Right atrium auricular region (tissue), 2 donors: ENCODE data around the gene VSIG8. TPM values are rescaled to one million over a fixed set of nuclear protein-coding genes. Genes with fewer than 3 reads are reported as not detected.
"Not testable (repeated sequence)": the region's sequence is repeated elsewhere in the genome, so short reads cannot be mapped to it uniquely, and the experiment has no call there.

Experiments
- DNase-seq: peaks from one replicate; pipeline ENCODE4 v3.0.0-alpha.2; 2019; ENCODE audit warnings: low spot score
- H3K27ac ChIP-seq, 2 donors: fragments of 200-600 bp; sonication (generic); 1 replicate in 1 of 2; 2 replicates in 1 of 2; pipeline ENCODE4 v1.5.1; 2016 to 2019
- H3K27me3 ChIP-seq, 2 donors: fragments of 200-600 bp; sonication (generic); one replicate each; pipeline versions ENCODE4 v1.5.1 to v1.6.0; 2017 to 2019
- H3K36me3 ChIP-seq: fragments of 200-600 bp; sonication (generic); one replicate; pipeline ENCODE4 v1.5.1; 2016
- H3K4me1 ChIP-seq, 2 donors: fragments of 200-600 bp; sonication (generic); one replicate each; pipeline versions ENCODE4 v1.5.1 to v1.6.0; 2017 to 2019
- H3K4me3 ChIP-seq, 2 donors: fragments of 200-600 bp; sonication (generic); 1 replicate in 1 of 2; 2 replicates in 1 of 2; pipeline ENCODE4 v1.5.1; 2017 to 2019; ENCODE audit warnings: mild to moderate bottlenecking in 1 of 2, moderate library complexity in 1 of 2
- H3K9me3 ChIP-seq, 2 donors: fragments of 200-600 bp; sonication (generic); one replicate each; pipeline ENCODE4 v1.5.1; 2019
- CTCF ChIP-seq, 2 donors: fragments of 200-600 bp; sonication (generic); IDR thresholded peaks; one replicate each; pipeline ENCODE4 v1.5.1; 2019; ENCODE audit warnings: antibody characterized with exemption in 2 of 2
- total RNA-seq, 2 donors: library from RNA; depleted of rRNA; stranded (reverse); fragments of >200 nt; gene quantifications; one replicate each; pipeline ENCODE4 v1.1.0, GENCODE V29; 2016

VSIG8 gene
- total RNA-seq, 2 donors from 2014 or later = not detected

GRCh38 chr1:159902541-159902940, 40.1 kb upstream of the VSIG8 start:
- H3K4me1 ChIP-seq = peaks cover 0 to 19% of the 10 kb centered on the region in 2 donors
- no peak overlapping the region for H3K27ac ChIP-seq
- no peak for DNase-seq
- H3K9me3 ChIP-seq = no peaks in the 10 kb centered on the region
- no peak for TF ChIP-seq CTCF (IDR thresholded peaks at IDR 0.05)
- H3K27me3 ChIP-seq = no peaks in the 10 kb centered on the region
- H3K36me3 ChIP-seq = no peaks in the 10 kb centered on the region
- no peak overlapping the region for H3K4me3 ChIP-seq

GRCh38 chr1:159900755-159901360, 38.4 kb upstream of the VSIG8 start:
- no peaks in the 10 kb centered on the region for H3K9me3 ChIP-seq
- no peak for DNase-seq

GRCh38 chr1:159900086-159900680, 37.7 kb upstream of the VSIG8 start, which contains the start of gene CFAP45:
Gene CFAP45 (minus strand): TSS chr1:159900165. CDS start chr1:159900098, 67 bp downstream.
- H3K9me3 ChIP-seq = no peaks in the 10 kb centered on the region
- H3K4me1 ChIP-seq = peaks cover 0 to 19% of the 10 kb centered on the region in 2 donors
- peak within 1 kb of the TSS in 1 of 2 donors; percentile 6 for H3K4me3 ChIP-seq
- peak; percentile 90 for DNase-seq
- H3K27me3 ChIP-seq = no peaks in the 10 kb centered on the region
- no peaks in the 10 kb centered on the region for H3K36me3 ChIP-seq
- H3K27ac ChIP-seq = peak within 1 kb of the TSS; percentile 22 to 55
- no peak for TF ChIP-seq CTCF (IDR thresholded peaks at IDR 0.05)

More at GRCh38 chr1:159900755-159901360, 38.4 kb upstream of the VSIG8 start:
- no peak for TF ChIP-seq CTCF (IDR thresholded peaks at IDR 0.05)
- Histone ChIP-seq H3K27ac (peak overlapping the region; percentile 17 to 22), H3K36me3 (no peaks in the 10 kb centered on the region), H3K4me1 (peaks cover 0 to 19% of the 10 kb centered on the region in 2 donors), H3K4me3 (no peak overlapping the region), H3K27me3 (no peaks in the 10 kb centered on the region)

- H3K9me3 ChIP-seq, DNase-seq, H3K36me3 ChIP-seq, H3K27me3 ChIP-seq, H3K4me3 ChIP-seq: not testable (repeated sequence)
- Histone ChIP-seq H3K27ac (peak overlapping the region in 1 of 2 donors; percentile 22), H3K4me1 (peaks cover 0 to 19% of the 10 kb centered on the region in 2 donors)
These were observed 37.2 kb upstream of the VSIG8 start for GRCh38 chr1:159899634-159900033.

- no peak overlapping the region for H3K27ac ChIP-seq
- peaks cover 0 to 19% of the 10 kb centered on the region in 2 donors for H3K4me1 ChIP-seq
- no peaks in the 10 kb centered on the region for H3K9me3 ChIP-seq
- TF ChIP-seq CTCF (IDR thresholded peaks at IDR 0.05) = no peak
- DNase-seq = no peak
- no peaks in the 10 kb centered on the region for H3K27me3 ChIP-seq
- no peak overlapping the region for H3K4me3 ChIP-seq
- H3K36me3 ChIP-seq = no peaks in the 10 kb centered on the region
These were observed 36.1 kb upstream of the VSIG8 start for GRCh38 chr1:159898527-159898926.

GRCh38 chr1:159897962-159898361, 35.5 kb upstream of the VSIG8 start:
- DNase-seq = no peak
- H3K27me3 ChIP-seq = no peaks in the 10 kb centered on the region
- H3K27ac ChIP-seq = no peak overlapping the region
- TF ChIP-seq CTCF (IDR thresholded peaks at IDR 0.05) = no peak
- H3K9me3 ChIP-seq = no peaks in the 10 kb centered on the region
- H3K36me3 ChIP-seq = no peaks in the 10 kb centered on the region
- peaks cover 0 to 19% of the 10 kb centered on the region in 2 donors for H3K4me1 ChIP-seq
- H3K4me3 ChIP-seq = no peak overlapping the region
